ENCODE data around the gene PLEKHA4.

Gene PLEKHA4

GRCh38 chr19:48819366-48819816 is 49.0 kb downstream of the PLEKHA4 start:
- DNase-seq: no peak

- DNase-seq: no peak
Measured at GRCh38 chr19:48818234-48818820, 50.1 kb downstream of the PLEKHA4 start.

GRCh38 chr19:48817585-48818124 is 50.8 kb downstream of the PLEKHA4 start:
- no peak for DNase-seq

GRCh38 chr19:48815870-48816501 is 52.4 kb downstream of the PLEKHA4 start:
- no peak for DNase-seq

GRCh38 chr19:48814895-48815294 is 53.5 kb downstream of the PLEKHA4 start:
- DNase-seq: no peak

GRCh38 chr19:48813123-48813913 is 55.1 kb downstream of the PLEKHA4 start:
- DNase-seq: no peak

- peak; percentile 25 to 37 for DNase-seq
Measured at GRCh38 chr19:48812094-48812929, 56.1 kb downstream of the PLEKHA4 start.

- DNase-seq: no peak
Measured at GRCh38 chr19:48810151-48810550, 58.3 kb downstream of the PLEKHA4 start.

GRCh38 chr19:48807590-48808308 is 60.7 kb downstream of the PLEKHA4 start:
- DNase-seq: no peak

- DNase-seq: peak in 1 of 2 experiments; percentile 27
Measured at GRCh38 chr19:48806818-48807589, 61.4 kb downstream of the PLEKHA4 start.

- DNase-seq: peak in 1 of 2 experiments; percentile 19
Measured at GRCh38 chr19:48806518-48806817, 61.9 kb downstream of the PLEKHA4 start.

- DNase-seq: no peak
Measured at GRCh38 chr19:48805452-48805851, 63.0 kb downstream of the PLEKHA4 start.

GRCh38 chr19:48804496-48804895 is 63.9 kb downstream of the PLEKHA4 start:
- no peak for DNase-seq

- no peak for DNase-seq
Measured at GRCh38 chr19:48802623-48803022, 65.8 kb downstream of the PLEKHA4 start.

- no peak for DNase-seq
Measured at GRCh38 chr19:48799358-48800300, 68.8 kb downstream of the PLEKHA4 start.

GRCh38 chr19:48798937-48799336 is 69.5 kb downstream of the PLEKHA4 start:
- DNase-seq: no peak

GRCh38 chr19:48797103-48797502 is 71.3 kb downstream of the PLEKHA4 start:
- no peak for DNase-seq

GRCh38 chr19:48796298-48797083 is 71.9 kb downstream of the PLEKHA4 start:
- DNase-seq: no peak

GRCh38 chr19:48795685-48796070 is 72.7 kb downstream of the PLEKHA4 start:
- DNase-seq: no peak
